ENCODE results near the gene HSPB2.

- TF ChIP-seq, protein P1, sequence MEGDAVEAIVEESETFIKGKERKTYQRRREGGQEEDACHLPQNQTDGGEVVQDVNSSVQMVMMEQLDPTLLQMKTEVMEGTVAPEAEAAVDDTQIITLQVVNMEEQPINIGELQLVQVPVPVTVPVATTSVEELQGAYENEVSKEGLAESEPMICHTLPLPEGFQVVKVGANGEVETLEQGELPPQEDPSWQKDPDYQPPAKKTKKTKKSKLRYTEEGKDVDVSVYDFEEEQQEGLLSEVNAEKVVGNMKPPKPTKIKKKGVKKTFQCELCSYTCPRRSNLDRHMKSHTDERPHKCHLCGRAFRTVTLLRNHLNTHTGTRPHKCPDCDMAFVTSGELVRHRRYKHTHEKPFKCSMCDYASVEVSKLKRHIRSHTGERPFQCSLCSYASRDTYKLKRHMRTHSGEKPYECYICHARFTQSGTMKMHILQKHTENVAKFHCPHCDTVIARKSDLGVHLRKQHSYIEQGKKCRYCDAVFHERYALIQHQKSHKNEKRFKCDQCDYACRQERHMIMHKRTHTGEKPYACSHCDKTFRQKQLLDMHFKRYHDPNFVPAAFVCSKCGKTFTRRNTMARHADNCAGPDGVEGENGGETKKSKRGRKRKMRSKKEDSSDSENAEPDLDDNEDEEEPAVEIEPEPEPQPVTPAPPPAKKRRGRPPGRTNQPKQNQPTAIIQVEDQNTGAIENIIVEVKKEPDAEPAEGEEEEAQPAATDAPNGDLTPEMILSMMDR (IDR thresholded peaks at IDR 0.05): no peak
- TF ChIP-seq POLR2A (IDR thresholded peaks at IDR 0.05): no peak
Observed at GRCh38 chr11:111951565-111951964, 39.0 kb downstream of the HSPB2 start.
